ENCODE results near the gene IFRD2. TPM values are rescaled to one million over a fixed set of nuclear protein-coding genes. Genes with fewer than 3 reads are reported as not detected.

The IFRD2 gene
- total and polyA plus RNA-seq, 2 of the 13 experiments (the other 11 are each of a cell fraction or from before 2014, with no cell fraction given) = 32.8 to 96.1 TPM

- ChIA-PET POLR2A (no interaction called here), CTCF (ENCODE audit: low intra/inter-chr PET ratio, low total read pairs) (no interaction called here)
- no peak for TF ChIP-seq ZSCAN30 (CRISPR knock-in tag; IDR thresholded peaks at IDR 0.05)
- no peak for TF ChIP-seq LCORL (IDR thresholded peaks at IDR 0.05)
- TF ChIP-seq LCORL (CRISPR knock-in tag; IDR thresholded peaks at IDR 0.05) = no peak
- TF ChIP-seq, protein P1, sequence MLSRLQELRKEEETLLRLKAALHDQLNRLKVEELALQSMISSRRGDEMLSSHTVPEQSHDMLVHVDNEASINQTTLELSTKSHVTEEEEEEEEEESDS (CRISPR knock-in tag; IDR thresholded peaks at IDR 0.05; ENCODE audit: borderline replicate concordance) = no peak
- no peak for TF ChIP-seq NFKB2 (CRISPR knock-in tag; IDR thresholded peaks at IDR 0.05; ENCODE audit: borderline replicate concordance)
- TF ChIP-seq CCAR2 (optimal IDR thresholded peaks at IDR 0.05; ENCODE audit: low read depth, low read length) = no peak
- no peak for TF ChIP-seq TCF7 (IDR thresholded peaks at IDR 0.05; ENCODE audit: low read depth)
- TF ChIP-seq POLR2AphosphoS5 (IDR thresholded peaks at IDR 0.05; ENCODE audit: low read depth, low read length) = no peak
- TF ChIP-seq ZBTB7A (CRISPR knock-in tag; IDR thresholded peaks at IDR 0.05) = no peak
- no peak for TF ChIP-seq ZKSCAN5 (CRISPR knock-in tag; IDR thresholded peaks at IDR 0.05)
- TF ChIP-seq ZNF20 (CRISPR knock-in tag; IDR thresholded peaks at IDR 0.05) = no peak
- TF ChIP-seq ZNF891 (CRISPR knock-in tag; IDR thresholded peaks at IDR 0.05) = no peak
- TF ChIP-seq NFYB (CRISPR knock-in tag; IDR thresholded peaks at IDR 0.05) = no peak
- no peak for TF ChIP-seq GATAD2A (CRISPR knock-in tag; IDR thresholded peaks at IDR 0.05)
- Histone ChIP-seq H2AFZ (ENCODE audit: low read length) (no peak overlapping the region), H3K79me2 (ENCODE audit: insufficient read depth, low read length) (peaks cover 55% of the 10 kb centered on the region), H3K9me3 (ENCODE audit: low read length) (no peaks in the 10 kb centered on the region), H3K36me3 (replicated peaks in 1 of 2; ENCODE audit: control insufficient read depth in 1 of 2, insufficient read depth in 2 of 2, low read length in 2 of 2) (peaks cover 22 to 39% of the 10 kb centered on the region in 2 experiments), H4K20me1 (ENCODE audit: insufficient read depth, low read length) (peaks cover 12% of the 10 kb centered on the region), H3K27ac (ENCODE audit: extremely low read length, insufficient read depth, low read length) (no peak overlapping the region), H3K4me3 (replicated peaks in 1 of 3; ENCODE audit: insufficient read depth in 1 of 3, low read depth in 2 of 3, low read length in 3 of 3) (no peak overlapping the region), H3K27me3 (ENCODE audit: control insufficient read depth in 1 of 2, insufficient read depth in 2 of 2, low read length in 2 of 2) (no peaks in the 10 kb centered on the region; a peak in 1 of 5 replicates), H3K9ac (ENCODE audit: insufficient read depth, low read depth, low read length) (no peak overlapping the region), H3K4me1 (ENCODE audit: insufficient read depth, low read length) (peaks cover 58% of the 10 kb centered on the region), H3K4me2 (ENCODE audit: low read depth, low read length) (no peak overlapping the region)
- 98% methylated on average over 13 of the region's 19 CpGs for WGBS (ENCODE audit: low lambda C conversion rate)
- DNase-seq (ENCODE audit: low spot score) (no peak), ATAC-seq (no peak), FAIRE-seq (no peak)
- in situ Hi-C loops (cut with HindIII; ENCODE audit: extremely low pct_ligation_motif_present, low pct_unique_long_range_greater_than_20kb) = no loop called here
- intact Hi-C loops (cut with micrococcal nuclease; ENCODE audit: unreplicated experiment) = no loop called here
- no TSS peak for BruUV-seq (replicated peaks)
Observed at GRCh38 chr3:50331364-50331907, 39.2 kb upstream of the IFRD2 start.

Measured in HepG2 (cell line).